NCI-H1092 treated with DMSO at 0.1 percent for 48 hours (cell line): Measurements from ENCODE around the gene AKT2.
A peak's percentile ranks its signal among the peaks of the same experiment; 100 is the strongest.
"Not testable (repeated sequence)": the region's sequence is repeated elsewhere in the genome, so short reads cannot be mapped to it uniquely, and the experiment has no call there.

Experiments
- DNase-seq: peaks from one replicate; lab custom pipeline; 2025; lab: John Stamatoyannopoulos, UW

AKT2 gene

GRCh38 chr19:40284501-40285352, at the start of gene AKT2:
Gene AKT2 (minus strand): TSS chr19:40285345. CDS start chr19:40265267, 20,078 bp downstream.
- DNase-seq, result peak; percentile 56

- DNase-seq, result not testable (repeated sequence)
Observed at GRCh38 chr19:40333083-40333482, 47.9 kb upstream of the AKT2 start.

GRCh38 chr19:40332669-40333068, 47.5 kb upstream of the AKT2 start:
- DNase-seq, result no peak

GRCh38 chr19:40331052-40331451, 45.9 kb upstream of the AKT2 start:
- DNase-seq, result no peak

- DNase-seq, result no peak
Observed at GRCh38 chr19:40326201-40326600, 41.1 kb upstream of the AKT2 start.

- DNase-seq, result no peak
Observed at GRCh38 chr19:40323705-40324104, 38.6 kb upstream of the AKT2 start.

GRCh38 chr19:40322951-40323615, 37.9 kb upstream of the AKT2 start:
- no peak for DNase-seq

GRCh38 chr19:40322271-40322610, 37.1 kb upstream of the AKT2 start:
- DNase-seq, result no peak

- DNase-seq, result no peak
Observed at GRCh38 chr19:40321566-40322270, 36.6 kb upstream of the AKT2 start.

- no peak for DNase-seq
Observed at GRCh38 chr19:40321076-40321475, 35.9 kb upstream of the AKT2 start.

GRCh38 chr19:40320558-40320935, 35.4 kb upstream of the AKT2 start:
- no peak for DNase-seq

- no peak for DNase-seq
Observed at GRCh38 chr19:40317338-40317737, 32.2 kb upstream of the AKT2 start.

GRCh38 chr19:40315812-40316470, 30.8 kb upstream of the AKT2 start:
- no peak for DNase-seq

GRCh38 chr19:40314656-40315055, 29.5 kb upstream of the AKT2 start:
- no peak for DNase-seq

GRCh38 chr19:40313229-40313983, 28.3 kb upstream of the AKT2 start:
- DNase-seq, result no peak

- DNase-seq, result no peak
Observed at GRCh38 chr19:40312533-40312932, 27.4 kb upstream of the AKT2 start.

GRCh38 chr19:40309666-40310065, 24.5 kb upstream of the AKT2 start:
- no peak for DNase-seq

GRCh38 chr19:40305403-40305802, 20.3 kb upstream of the AKT2 start:
- DNase-seq, result peak; percentile 54

- DNase-seq, result no peak
Observed at GRCh38 chr19:40304306-40304705, 19.2 kb upstream of the AKT2 start.

GRCh38 chr19:40303765-40304164, 18.6 kb upstream of the AKT2 start:
- no peak for DNase-seq

- no peak for DNase-seq
Observed at GRCh38 chr19:40302224-40303011, 17.3 kb upstream of the AKT2 start.
